ENCODE measurements around the gene DGKK. TPM values are rescaled to one million over a fixed set of nuclear protein-coding genes. Genes with fewer than 3 reads are reported as not detected.

The DGKK gene
- total and polyA plus RNA-seq, 4 donors, result 2.9 TPM; not detected in 3

DNA sequence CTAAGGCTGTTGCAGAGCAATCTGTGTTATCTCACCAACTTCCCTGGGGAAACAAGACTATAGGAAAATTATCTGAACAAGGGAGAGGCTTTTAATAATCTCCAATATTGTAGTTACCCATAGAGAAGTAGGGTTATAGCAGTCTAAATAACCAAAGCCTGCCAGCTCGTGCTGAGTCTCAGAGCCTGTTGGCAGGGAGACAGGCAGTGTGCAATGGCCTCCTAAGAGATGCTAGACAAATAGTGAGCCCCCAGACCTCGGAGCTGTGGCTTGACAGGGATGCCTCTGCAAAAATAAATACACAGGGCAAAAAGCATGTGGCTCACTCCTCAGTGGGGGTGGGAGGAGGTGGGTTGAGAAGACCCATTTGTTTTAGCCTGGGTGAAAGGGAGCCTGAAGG lies 76.7 kb downstream of the DGKK start:
- H3K36me3 ChIP-seq (ENCODE audit: control insufficient read depth in 4 of 4, insufficient read depth in 3 of 4, low read depth in 1 of 4, low read length in 3 of 4), result no peaks in the 10 kb centered on the region
- H3K27ac ChIP-seq (ENCODE audit: low read depth in 1 of 2, low read length in 2 of 2), result no peak overlapping the region
- H3K4me1 ChIP-seq (ENCODE audit: control insufficient read depth in 4 of 4, insufficient read depth in 4 of 4, low read length in 3 of 4), result no peaks in the 10 kb centered on the region
- no peak overlapping the region for H3K4me3 ChIP-seq (ENCODE audit: low read depth in 1 of 3, low read length in 3 of 3)
- TF ChIP-seq JUND (IDR thresholded peaks at IDR 0.05) (no peak), GABPA (IDR thresholded peaks at IDR 0.05 in 1 of 2, conservative IDR thresholded peaks at IDR 0.05 in 1 of 2) (no peak), TAF1 (conservative IDR thresholded peaks at IDR 0.05) (no peak), NR2F2 (IDR thresholded peaks at IDR 0.05) (no peak), FOXA2 (IDR thresholded peaks at IDR 0.05) (no peak), HNF4A (conservative IDR thresholded peaks at IDR 0.05) (no peak), FOXA1 (IDR thresholded peaks at IDR 0.05) (no peak)
- TF ChIP-seq, protein P1, sequence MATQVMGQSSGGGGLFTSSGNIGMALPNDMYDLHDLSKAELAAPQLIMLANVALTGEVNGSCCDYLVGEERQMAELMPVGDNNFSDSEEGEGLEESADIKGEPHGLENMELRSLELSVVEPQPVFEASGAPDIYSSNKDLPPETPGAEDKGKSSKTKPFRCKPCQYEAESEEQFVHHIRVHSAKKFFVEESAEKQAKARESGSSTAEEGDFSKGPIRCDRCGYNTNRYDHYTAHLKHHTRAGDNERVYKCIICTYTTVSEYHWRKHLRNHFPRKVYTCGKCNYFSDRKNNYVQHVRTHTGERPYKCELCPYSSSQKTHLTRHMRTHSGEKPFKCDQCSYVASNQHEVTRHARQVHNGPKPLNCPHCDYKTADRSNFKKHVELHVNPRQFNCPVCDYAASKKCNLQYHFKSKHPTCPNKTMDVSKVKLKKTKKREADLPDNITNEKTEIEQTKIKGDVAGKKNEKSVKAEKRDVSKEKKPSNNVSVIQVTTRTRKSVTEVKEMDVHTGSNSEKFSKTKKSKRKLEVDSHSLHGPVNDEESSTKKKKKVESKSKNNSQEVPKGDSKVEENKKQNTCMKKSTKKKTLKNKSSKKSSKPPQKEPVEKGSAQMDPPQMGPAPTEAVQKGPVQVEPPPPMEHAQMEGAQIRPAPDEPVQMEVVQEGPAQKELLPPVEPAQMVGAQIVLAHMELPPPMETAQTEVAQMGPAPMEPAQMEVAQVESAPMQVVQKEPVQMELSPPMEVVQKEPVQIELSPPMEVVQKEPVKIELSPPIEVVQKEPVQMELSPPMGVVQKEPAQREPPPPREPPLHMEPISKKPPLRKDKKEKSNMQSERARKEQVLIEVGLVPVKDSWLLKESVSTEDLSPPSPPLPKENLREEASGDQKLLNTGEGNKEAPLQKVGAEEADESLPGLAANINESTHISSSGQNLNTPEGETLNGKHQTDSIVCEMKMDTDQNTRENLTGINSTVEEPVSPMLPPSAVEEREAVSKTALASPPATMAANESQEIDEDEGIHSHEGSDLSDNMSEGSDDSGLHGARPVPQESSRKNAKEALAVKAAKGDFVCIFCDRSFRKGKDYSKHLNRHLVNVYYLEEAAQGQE (IDR thresholded peaks at IDR 0.05), result no peak
- TF ChIP-seq, protein P2, sequence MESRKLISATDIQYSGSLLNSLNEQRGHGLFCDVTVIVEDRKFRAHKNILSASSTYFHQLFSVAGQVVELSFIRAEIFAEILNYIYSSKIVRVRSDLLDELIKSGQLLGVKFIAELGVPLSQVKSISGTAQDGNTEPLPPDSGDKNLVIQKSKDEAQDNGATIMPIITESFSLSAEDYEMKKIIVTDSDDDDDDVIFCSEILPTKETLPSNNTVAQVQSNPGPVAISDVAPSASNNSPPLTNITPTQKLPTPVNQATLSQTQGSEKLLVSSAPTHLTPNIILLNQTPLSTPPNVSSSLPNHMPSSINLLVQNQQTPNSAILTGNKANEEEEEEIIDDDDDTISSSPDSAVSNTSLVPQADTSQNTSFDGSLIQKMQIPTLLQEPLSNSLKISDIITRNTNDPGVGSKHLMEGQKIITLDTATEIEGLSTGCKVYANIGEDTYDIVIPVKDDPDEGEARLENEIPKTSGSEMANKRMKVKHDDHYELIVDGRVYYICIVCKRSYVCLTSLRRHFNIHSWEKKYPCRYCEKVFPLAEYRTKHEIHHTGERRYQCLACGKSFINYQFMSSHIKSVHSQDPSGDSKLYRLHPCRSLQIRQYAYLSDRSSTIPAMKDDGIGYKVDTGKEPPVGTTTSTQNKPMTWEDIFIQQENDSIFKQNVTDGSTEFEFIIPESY (IDR thresholded peaks at IDR 0.05), result no peak
- TF ChIP-seq, protein P3, sequence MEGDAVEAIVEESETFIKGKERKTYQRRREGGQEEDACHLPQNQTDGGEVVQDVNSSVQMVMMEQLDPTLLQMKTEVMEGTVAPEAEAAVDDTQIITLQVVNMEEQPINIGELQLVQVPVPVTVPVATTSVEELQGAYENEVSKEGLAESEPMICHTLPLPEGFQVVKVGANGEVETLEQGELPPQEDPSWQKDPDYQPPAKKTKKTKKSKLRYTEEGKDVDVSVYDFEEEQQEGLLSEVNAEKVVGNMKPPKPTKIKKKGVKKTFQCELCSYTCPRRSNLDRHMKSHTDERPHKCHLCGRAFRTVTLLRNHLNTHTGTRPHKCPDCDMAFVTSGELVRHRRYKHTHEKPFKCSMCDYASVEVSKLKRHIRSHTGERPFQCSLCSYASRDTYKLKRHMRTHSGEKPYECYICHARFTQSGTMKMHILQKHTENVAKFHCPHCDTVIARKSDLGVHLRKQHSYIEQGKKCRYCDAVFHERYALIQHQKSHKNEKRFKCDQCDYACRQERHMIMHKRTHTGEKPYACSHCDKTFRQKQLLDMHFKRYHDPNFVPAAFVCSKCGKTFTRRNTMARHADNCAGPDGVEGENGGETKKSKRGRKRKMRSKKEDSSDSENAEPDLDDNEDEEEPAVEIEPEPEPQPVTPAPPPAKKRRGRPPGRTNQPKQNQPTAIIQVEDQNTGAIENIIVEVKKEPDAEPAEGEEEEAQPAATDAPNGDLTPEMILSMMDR (IDR thresholded peaks at IDR 0.05; ENCODE audit: low read depth, low read length, missing input control), result no peak
- H3K9me3 ChIP-seq (ENCODE audit: control insufficient read depth in 4 of 4, low read length in 3 of 4), result no peaks in the 10 kb centered on the region
- no peak for DNase-seq (ENCODE audit: low spot score)
- 45% methylated on average over 2 of the region's 2 CpGs for WGBS
- no peak overlapping the region for H3K9ac ChIP-seq (ENCODE audit: low read depth in 1 of 2, low read length in 2 of 2)
- peaks cover 0 to 7% (median 2%) of the 10 kb centered on the region in 4 donors for H3K27me3 ChIP-seq (ENCODE audit: control insufficient read depth in 4 of 4, insufficient read depth in 4 of 4, low read length in 3 of 4)

DNA sequence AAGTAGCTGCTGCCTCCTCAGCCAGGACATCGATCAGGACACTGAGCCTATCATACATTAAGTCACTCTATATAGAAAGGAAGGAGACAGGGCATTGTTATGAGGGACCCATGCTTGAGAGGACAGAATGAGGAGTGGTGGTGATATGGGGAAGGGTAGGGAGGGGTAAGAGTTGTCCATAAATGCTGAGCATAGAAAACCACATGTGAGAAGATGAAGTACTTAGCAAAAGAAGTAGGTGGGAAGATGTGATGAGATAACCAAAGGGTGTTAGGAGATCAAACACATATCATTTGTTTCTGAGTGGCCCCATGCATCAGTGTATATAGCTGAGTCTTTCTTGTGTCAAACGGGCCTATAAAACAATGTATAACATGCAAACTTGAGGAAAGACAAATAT lies 84.1 kb downstream of the DGKK start:
- 89% methylated on average over 2 of the region's 2 CpGs for WGBS
- H3K4me3 ChIP-seq (ENCODE audit: low read depth in 1 of 3, low read length in 3 of 3), result no peak overlapping the region
- no peaks in the 10 kb centered on the region for H3K4me1 ChIP-seq (ENCODE audit: control insufficient read depth in 4 of 4, insufficient read depth in 4 of 4, low read length in 3 of 4)
- DNase-seq (ENCODE audit: low spot score), result no peak
- H3K36me3 ChIP-seq (ENCODE audit: control insufficient read depth in 4 of 4, insufficient read depth in 3 of 4, low read depth in 1 of 4, low read length in 3 of 4), result no peaks in the 10 kb centered on the region
- H3K9ac ChIP-seq (ENCODE audit: low read depth in 1 of 2, low read length in 2 of 2), result no peak overlapping the region
- peaks cover 0 to 4% (median 0%) of the 10 kb centered on the region in 4 donors for H3K27me3 ChIP-seq (ENCODE audit: control insufficient read depth in 4 of 4, insufficient read depth in 4 of 4, low read length in 3 of 4)
- no peak overlapping the region for H3K27ac ChIP-seq (ENCODE audit: low read depth in 1 of 2, low read length in 2 of 2)
- no peaks in the 10 kb centered on the region for H3K9me3 ChIP-seq (ENCODE audit: control insufficient read depth in 4 of 4, low read length in 3 of 4)
- TF ChIP-seq JUND (IDR thresholded peaks at IDR 0.05), result no peak
- TF ChIP-seq, protein P4, sequence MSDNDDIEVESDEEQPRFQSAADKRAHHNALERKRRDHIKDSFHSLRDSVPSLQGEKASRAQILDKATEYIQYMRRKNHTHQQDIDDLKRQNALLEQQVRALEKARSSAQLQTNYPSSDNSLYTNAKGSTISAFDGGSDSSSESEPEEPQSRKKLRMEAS (IDR thresholded peaks at IDR 0.05), result no peak
- no peak for TF ChIP-seq TAF1 (conservative IDR thresholded peaks at IDR 0.05)
- TF ChIP-seq HNF4A (conservative IDR thresholded peaks at IDR 0.05), result no peak
- no peak for TF ChIP-seq YY1 (IDR thresholded peaks at IDR 0.05)
- TF ChIP-seq HNF4G (IDR thresholded peaks at IDR 0.05), result no peak
- no peak for TF ChIP-seq RAD21 (IDR thresholded peaks at IDR 0.05)
- no peak for TF ChIP-seq GABPA (IDR thresholded peaks at IDR 0.05 in 1 of 2, conservative IDR thresholded peaks at IDR 0.05 in 1 of 2)
- TF ChIP-seq RXRA (IDR thresholded peaks at IDR 0.05), result no peak
- no peak for TF ChIP-seq SP1 (IDR thresholded peaks at IDR 0.05)
- TF ChIP-seq, protein P5, sequence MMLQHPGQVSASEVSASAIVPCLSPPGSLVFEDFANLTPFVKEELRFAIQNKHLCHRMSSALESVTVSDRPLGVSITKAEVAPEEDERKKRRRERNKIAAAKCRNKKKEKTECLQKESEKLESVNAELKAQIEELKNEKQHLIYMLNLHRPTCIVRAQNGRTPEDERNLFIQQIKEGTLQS (IDR thresholded peaks at IDR 0.05), result no peak
- TF ChIP-seq, protein P2 (IDR thresholded peaks at IDR 0.05), result no peak
- TF ChIP-seq NR2F2 (IDR thresholded peaks at IDR 0.05), result no peak
- TF ChIP-seq, protein P1 (IDR thresholded peaks at IDR 0.05), result no peak
- TF ChIP-seq EGR1 (IDR thresholded peaks at IDR 0.05; ENCODE audit: low read depth in 2 of 2), result no peak
- no peak for TF ChIP-seq FOXA2 (IDR thresholded peaks at IDR 0.05)
- no peak for TF ChIP-seq FOXA1 (IDR thresholded peaks at IDR 0.05)

All from liver (tissue), 9 donors.